Head of caudate nucleus (tissue), 42 donors: ENCODE results near the gene CPEB4.

Source experiments
- DNase-seq, 42 donors: peaks; one replicate each; pipeline versions ENCODE4 v3.0.0 to v3.0.0-alpha.2; 2020 to 2021; ENCODE audit warnings: mixed read lengths in 7 of 42
- intact Hi-C: fragments of 100-400 bp; cut with DNase I; formaldehyde crosslinking; loops from one replicate; pipeline ENCODE4 v1.15.0; 2022

The CPEB4 gene

DNA sequence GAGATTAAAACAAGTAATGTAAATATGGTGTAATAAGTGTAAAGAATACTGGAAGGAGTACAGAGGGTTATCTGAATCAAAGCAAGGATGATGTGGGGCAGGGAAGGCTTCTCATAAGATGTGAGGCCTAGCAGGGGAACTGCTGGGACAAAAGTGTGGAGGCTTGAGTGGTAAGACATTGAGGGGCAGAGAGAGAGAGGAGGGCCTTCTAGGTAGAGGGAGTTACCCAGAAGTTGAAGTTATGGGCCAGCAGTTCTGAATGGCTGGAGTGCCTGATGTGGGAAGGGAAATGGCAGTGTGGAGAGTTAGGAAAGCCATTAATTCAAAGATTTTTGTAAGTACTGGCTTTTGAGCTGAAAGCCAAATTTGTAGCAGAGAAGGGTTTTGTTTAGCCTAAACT is 36.8 kb downstream of the CPEB4 start:
- intact Hi-C loops: no loop called here
- no peak for DNase-seq

DNA sequence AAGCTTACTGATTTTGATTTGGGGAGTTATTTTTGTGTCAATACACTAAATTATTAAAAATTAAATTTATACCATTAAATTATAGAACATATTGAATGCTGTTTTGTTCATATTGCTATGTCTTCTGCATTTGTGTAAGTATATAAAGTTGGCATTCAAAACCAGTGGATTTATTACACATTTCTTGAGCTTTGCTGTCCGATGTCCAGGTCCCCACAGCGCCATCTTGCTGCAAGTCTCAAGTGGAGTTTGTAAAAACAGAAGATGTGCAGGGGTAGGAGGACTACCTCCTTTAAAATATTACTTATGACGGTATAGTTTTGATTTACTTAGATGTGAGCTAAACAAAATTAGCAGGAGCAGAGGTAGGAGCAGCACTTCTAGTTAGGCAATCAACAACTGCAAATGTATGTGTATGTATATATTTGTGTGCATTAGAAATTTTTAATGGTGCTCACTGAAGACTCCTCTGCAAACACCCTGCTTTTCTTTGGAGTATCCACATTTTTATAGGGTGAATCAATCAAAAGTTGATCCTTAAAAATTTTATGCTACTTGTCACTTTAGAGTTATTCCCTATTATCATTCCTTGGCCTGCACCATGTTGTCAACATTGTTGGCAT is 37.4 kb downstream of the CPEB4 start:
- intact Hi-C loops: no loop called here
- DNase-seq: peak in 38 of 42 donors; percentile 19 to 85 (median 60)

- peak in 6 of 42 donors; percentile 45 to 75 (median 55) for DNase-seq
- intact Hi-C loops: no loop called here
Measured at GRCh38 chr5:173926359-173926758, 38.2 kb downstream of the CPEB4 start.

DNA sequence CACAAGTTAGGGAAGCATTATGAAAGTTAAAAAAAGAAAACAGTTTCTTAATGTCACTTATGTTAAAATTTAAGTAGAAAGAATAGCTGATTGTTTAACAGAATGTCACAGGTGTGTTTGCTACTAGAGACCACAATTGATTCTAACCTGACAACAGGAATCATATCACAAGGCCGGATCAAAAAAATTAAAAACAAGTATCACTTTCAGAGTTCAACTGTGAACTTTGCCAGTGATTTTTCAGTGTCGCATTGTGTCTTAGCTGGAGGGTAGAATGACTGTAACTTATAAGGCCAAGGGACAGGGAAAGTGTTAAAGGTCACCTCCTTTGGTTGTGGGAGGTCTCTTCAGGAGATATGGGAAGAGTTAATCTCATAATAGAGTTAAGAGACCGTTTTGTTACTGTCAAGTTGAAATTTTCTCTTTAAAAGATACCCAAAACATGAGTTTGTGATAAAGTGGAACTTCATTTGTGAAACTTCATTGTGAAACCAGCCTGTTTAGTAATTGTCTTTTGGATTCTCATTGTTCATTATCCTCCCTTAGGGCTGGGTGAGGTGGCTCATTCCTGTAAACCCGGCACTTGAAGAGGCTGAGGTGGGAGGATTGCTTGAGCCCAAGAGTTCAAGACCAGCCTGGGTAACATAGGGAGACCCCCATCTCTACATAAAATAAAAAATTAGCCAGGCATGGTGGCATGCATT is 40.9 kb downstream of the CPEB4 start:
- intact Hi-C loops: no loop called here
- no peak for DNase-seq

DNA sequence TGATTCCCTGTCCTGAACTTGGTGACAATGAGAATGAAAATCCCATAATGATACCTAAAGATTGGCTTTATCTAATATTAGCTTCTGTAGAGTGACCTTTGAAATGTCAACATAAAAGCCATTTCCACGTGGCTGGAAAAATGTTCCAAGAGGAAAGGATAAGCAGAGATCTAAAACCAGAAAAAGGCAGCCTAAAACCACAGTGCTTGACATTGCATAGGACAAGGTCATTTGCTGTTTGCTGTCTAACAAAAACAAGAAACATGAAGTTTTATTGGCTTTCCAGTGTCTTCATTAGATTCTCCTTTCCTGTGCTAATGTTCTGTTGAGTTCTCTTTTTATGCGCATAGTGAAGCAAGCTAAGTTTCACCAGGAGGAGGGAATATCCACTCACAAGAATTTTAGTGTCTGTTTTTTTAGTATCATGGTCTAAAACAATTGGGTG is 44.6 kb downstream of the CPEB4 start:
- intact Hi-C loops: no loop called here

DNA sequence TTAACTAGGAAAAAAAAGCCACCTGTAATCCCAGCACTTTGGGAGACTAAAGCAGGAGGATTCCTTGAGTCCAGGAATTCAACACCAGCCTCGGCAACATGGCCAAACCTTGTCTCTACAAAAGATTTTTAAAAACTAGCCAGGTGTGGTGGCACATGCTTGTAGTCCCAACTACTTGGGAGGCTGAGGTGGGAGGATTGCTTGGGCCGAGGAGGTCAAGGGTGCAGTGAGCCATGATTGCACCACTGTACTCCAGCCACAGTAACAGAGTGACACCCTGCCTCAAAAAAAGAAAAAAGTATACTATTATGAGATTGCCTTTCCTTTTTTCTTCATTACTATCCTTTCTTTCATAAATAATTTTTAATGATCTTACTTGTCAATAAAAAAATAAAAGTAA is 45.8 kb downstream of the CPEB4 start:
- intact Hi-C loops: no loop called here

More for the DNA sequence above, 44.6 kb downstream of the CPEB4 start:
- DNase-seq: no peak

DNA sequence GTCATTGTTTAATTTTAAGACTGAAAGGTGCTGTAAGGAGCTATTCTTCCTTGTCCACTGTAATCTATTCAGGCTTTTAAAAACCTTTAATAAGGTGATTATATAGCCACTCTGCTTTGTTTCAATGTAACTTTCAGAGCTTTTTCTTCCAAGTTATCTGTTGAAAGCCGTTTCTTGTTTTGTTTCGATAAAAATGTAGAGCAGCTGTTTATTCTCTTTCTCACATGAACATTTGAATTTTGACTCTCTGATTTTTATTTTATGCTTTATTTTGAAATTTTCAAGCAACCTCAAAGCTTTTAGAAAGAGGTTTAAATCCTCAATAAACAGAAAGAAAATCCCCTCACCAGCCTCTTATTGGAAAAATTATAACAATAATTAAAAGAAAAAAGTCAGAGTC is 47.2 kb downstream of the CPEB4 start:
- intact Hi-C loops: no loop called here
- no peak for DNase-seq

More for the DNA sequence above, 45.8 kb downstream of the CPEB4 start:
- DNase-seq: no peak

GRCh38 chr5:173940269-173940668 is 52.1 kb downstream of the CPEB4 start:
- no peak for DNase-seq
- intact Hi-C loops: no loop called here

DNA sequence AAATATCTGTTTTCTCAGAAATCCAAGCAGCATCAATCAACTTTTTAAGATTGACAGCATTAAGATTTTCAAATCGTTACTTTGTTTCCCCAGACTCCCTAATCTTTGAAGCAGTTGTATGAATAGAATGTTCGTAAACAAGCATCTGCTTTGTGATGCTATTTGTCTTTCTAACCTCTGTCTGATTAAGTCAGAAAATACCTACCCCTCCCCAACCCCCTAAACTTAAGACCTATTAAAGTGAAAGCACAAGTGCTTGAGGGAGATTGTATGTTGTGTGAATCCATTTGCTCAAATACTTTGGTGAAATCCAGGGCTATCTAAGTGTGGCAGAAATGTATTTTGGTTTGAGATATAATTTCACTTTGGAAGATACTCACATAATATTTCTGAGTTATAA is 53.0 kb downstream of the CPEB4 start:
- intact Hi-C loops: no loop called here
- no peak for DNase-seq

GRCh38 chr5:173941758-173942401 is 53.7 kb downstream of the CPEB4 start:
- no peak for DNase-seq
- intact Hi-C loops: no loop called here

- DNase-seq: no peak
- intact Hi-C loops: no loop called here
Measured at GRCh38 chr5:173944511-173944910, 56.4 kb downstream of the CPEB4 start.

GRCh38 chr5:173945160-173945559 is 57.0 kb downstream of the CPEB4 start:
- DNase-seq: no peak
- intact Hi-C loops: no loop called here

DNA sequence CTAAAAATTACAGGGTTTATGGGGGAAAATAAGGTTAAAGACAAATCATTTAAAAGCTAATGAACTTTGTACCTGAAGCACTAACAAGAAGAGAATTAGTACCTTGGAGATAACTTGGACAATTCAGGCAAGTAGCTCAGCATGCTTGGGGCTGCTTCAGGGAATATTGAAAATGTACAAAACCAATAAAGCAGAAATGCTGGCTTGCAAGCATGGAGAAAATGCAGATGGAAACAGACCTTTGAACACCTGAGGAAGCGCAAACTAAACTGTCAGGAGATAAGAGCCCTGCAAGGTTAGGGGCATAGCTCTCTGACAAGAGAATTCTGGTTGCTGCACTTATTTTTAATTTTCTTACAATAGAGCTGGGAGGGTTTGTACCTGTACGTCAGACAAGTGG is 58.2 kb downstream of the CPEB4 start:
- intact Hi-C loops: no loop called here
- no peak for DNase-seq

GRCh38 chr5:173950829-173951228 is 62.7 kb downstream of the CPEB4 start:
- intact Hi-C loops: no loop called here

DNA sequence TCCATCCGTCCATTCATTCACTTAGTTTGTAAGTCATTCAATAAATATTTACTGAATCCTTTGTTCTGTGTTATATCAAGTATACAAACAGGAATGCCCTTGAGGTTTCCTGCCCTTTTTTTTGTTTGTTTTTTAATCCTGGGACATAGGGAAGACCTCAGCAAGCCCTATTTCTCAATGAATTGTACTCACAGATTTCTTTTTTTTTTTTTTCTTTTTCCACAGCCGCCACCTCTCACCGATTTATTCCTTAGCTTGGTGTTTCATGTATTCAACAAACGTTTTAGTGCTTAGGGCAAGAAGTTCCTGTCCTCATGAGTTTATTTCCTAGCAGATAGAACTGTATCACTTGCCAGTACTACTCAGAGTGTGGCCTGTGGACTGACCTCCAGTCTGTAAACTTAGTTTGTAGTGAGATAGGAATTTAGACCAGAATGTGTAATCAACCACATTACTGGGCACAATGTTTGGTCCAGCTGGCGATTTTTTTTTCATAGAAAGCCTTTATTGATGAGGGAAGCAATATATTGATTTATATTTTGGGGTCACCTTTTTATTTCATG is 65.5 kb downstream of the CPEB4 start:
- intact Hi-C loops: no loop called here
- DNase-seq: no peak

More at GRCh38 chr5:173950829-173951228, 62.7 kb downstream of the CPEB4 start:
- no peak for DNase-seq

GRCh38 chr5:173954671-173955521 is 66.7 kb downstream of the CPEB4 start:
- DNase-seq: peak in 2 of 42 donors; percentile 34
- intact Hi-C loops: no loop called here

GRCh38 chr5:173960986-173961385 is 72.8 kb downstream of the CPEB4 start:
- intact Hi-C loops: no loop called here
- no peak for DNase-seq

DNA sequence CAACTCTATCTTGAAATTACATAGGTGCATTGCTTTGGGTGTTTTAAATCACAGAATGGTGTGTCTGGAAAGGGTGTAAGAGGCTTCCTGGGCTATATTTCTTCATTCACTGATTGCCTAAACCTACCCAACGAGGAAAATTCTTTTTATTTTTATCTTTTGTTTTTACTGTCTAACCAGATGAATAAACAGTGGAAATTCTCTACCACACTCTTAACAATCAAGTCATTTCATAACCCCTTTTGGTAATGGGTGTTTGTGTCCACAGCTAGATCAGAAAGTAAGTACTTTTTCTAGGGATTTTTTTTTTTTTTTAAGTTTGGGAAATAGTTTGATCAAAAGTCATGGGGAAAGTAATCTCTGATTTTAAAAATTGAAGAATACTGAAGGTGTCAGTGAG is 73.3 kb downstream of the CPEB4 start:
- intact Hi-C loops: no loop called here
- no peak for DNase-seq

- intact Hi-C loops: no loop called here
- DNase-seq: no peak
Measured at GRCh38 chr5:173962436-173962972, 74.4 kb downstream of the CPEB4 start.
